ENCODE measurements around the gene CBX1. TPM values are rescaled to one million over a fixed set of nuclear protein-coding genes. Genes with fewer than 3 reads are reported as not detected.

CBX1 gene
- total and polyA plus RNA-seq, 2 of the 8 experiments (the other 6 are each of a cell fraction or from before 2014, with no cell fraction given), result 38.7 to 173 TPM

GRCh38 chr17:48111937-48112241 lies 10.6 kb upstream of the CBX1 start:
- Histone ChIP-seq H2AFZ (ENCODE audit: low read length) (no peak overlapping the region), H3K4ac (replicated peaks; ENCODE audit: insufficient read length, low read depth, low read length) (no peak overlapping the region), H3K79me2 (ENCODE audit: control insufficient read depth in 1 of 2, insufficient read depth in 2 of 2, low read length in 2 of 2) (peaks cover 4 to 43% of the 10 kb centered on the region in 2 experiments), H4K5ac (ENCODE audit: insufficient read length, low read depth, low read length) (no peak overlapping the region), H3K23me2 (ENCODE audit: low read depth, low read length) (peaks cover 10% of the 10 kb centered on the region), H3K14ac (ENCODE audit: insufficient read length) (no peak overlapping the region), H4K91ac (replicated peaks; ENCODE audit: insufficient read length, low read length) (no peak overlapping the region), H3K27me3 (replicated peaks in 1 of 4; ENCODE audit: control insufficient read depth in 3 of 4, extremely low read depth in 1 of 4, insufficient read depth in 3 of 4, low read length in 3 of 4) (no peaks in the 10 kb centered on the region), H2BK15ac (ENCODE audit: low read length) (no peak overlapping the region), H3K18ac (ENCODE audit: extremely low read depth, low read length) (no peak overlapping the region), H4K8ac (ENCODE audit: extremely low read depth, insufficient read depth, low read length) (no peak overlapping the region), H4K20me1 (replicated peaks in 1 of 2; ENCODE audit: control insufficient read depth in 1 of 2, insufficient read depth in 2 of 2, low read length in 2 of 2) (peaks cover 2 to 5% of the 10 kb centered on the region in 2 experiments), H3K36me3 (ENCODE audit: control insufficient read depth in 2 of 4, insufficient read depth in 4 of 4, low read length in 3 of 4) (peaks cover 0 to 12% (median 2%) of the 10 kb centered on the region in 4 experiments; a peak in 4 of 8 replicates), H3K9me3 (ENCODE audit: insufficient read depth in 2 of 2, low read depth in 1 of 2, low read length in 1 of 2) (no peaks in the 10 kb centered on the region), H3K4me3 (ENCODE audit: extremely low read depth in 1 of 4, insufficient read depth in 2 of 4, low read depth in 3 of 4, low read length in 4 of 4) (no peak overlapping the region), H3K23ac (ENCODE audit: insufficient read length) (no peak overlapping the region), H2BK120ac (replicated peaks; ENCODE audit: low read depth, low read length) (no peak overlapping the region), H3K27ac (ENCODE audit: low read depth, low read length) (no peak overlapping the region), H3K9ac (replicated peaks in 1 of 4; ENCODE audit: extremely low read depth in 1 of 4, low read depth in 3 of 4, low read length in 3 of 4) (no peak overlapping the region), H2BK5ac (ENCODE audit: low read depth, low read length) (no peak overlapping the region), H2BK20ac (ENCODE audit: low read length) (no peak overlapping the region), H2AK5ac (ENCODE audit: low read depth, low read length) (no peak overlapping the region), H3K4me2 (ENCODE audit: insufficient read depth in 1 of 2, low read depth in 2 of 2, low read length in 2 of 2) (no peak overlapping the region), H3K4me1 (replicated peaks in 1 of 4; ENCODE audit: control insufficient read depth in 3 of 4, insufficient read depth in 4 of 4, low read length in 3 of 4) (no peaks in the 10 kb centered on the region; a peak in 1 of 7 replicates), H2BK12ac (ENCODE audit: low read depth, low read length) (no peak overlapping the region), H3K79me1 (ENCODE audit: low read depth, low read length) (no peaks in the 10 kb centered on the region; the same call in 1 of the 2 replicates), H3K56ac (replicated peaks; ENCODE audit: insufficient read length, low read depth, low read length) (no peak overlapping the region)
- POLR2A ChIA-PET (ENCODE audit: partially characterized antibody), result interaction anchor here (1.0 to 6.8 kb wide), 5 partner anchors 11 to 59 kb away, joined by 3 to 27 read pairs (median 5); partner anchors contain the start of gene CBX1
- CTCF ChIA-PET (ENCODE audit: partially characterized antibody), result interaction anchor here (0.6 to 3.0 kb wide), 7 partner anchors 9 to 149 kb away, joined by 3 to 15 read pairs (median 6); partner anchors contain the start of gene NFE2L1
- 97% methylated on average over 2 of the region's 2 CpGs; no CpG with 5 or more reads in 1 of the 2 experiments for WGBS, 2 experiments (ENCODE audit: extremely low coverage in 1 of 2, insufficient coverage in 1 of 2, insufficient read length in 1 of 2, insufficient replicate concordance in 2 of 2, low coverage in 1 of 2, low lambda C conversion rate in 2 of 2, missing lambda C conversion rate in 1 of 2)
- DNase-seq (ENCODE audit: low read depth in 1 of 2, low spot score in 2 of 2), result no peak
- no peak for FAIRE-seq
- TF ChIP-seq YY1 (IDR thresholded peaks at IDR 0.05; ENCODE audit: low read depth, low read length) (no peak), USF2 (IDR thresholded peaks at IDR 0.05; ENCODE audit: low read length) (no peak), EZH2 (IDR thresholded peaks at IDR 0.05; ENCODE audit: low read depth, low read length, severe bottlenecking) (no peak), SIRT6 (IDR thresholded peaks at IDR 0.05; ENCODE audit: low read length) (no peak), HDAC6 (IDR thresholded peaks at IDR 0.05; ENCODE audit: low read depth, low read length) (no peak), ATF2 (IDR thresholded peaks at IDR 0.05; ENCODE audit: low read length) (no peak), SRF (IDR thresholded peaks at IDR 0.05; ENCODE audit: low read depth, low read length) (no peak), ZNF274 (IDR thresholded peaks at IDR 0.05; ENCODE audit: borderline replicate concordance, extremely low read depth, low read length) (no peak), ASH2L (IDR thresholded peaks at IDR 0.05; ENCODE audit: low read length) (no peak), CREB1 (IDR thresholded peaks at IDR 0.05) (no peak), BCL11A (IDR thresholded peaks at IDR 0.05; ENCODE audit: low read depth in 2 of 2, low read length in 2 of 2) (no peak), JUN (IDR thresholded peaks at IDR 0.05; ENCODE audit: low read depth, low read length) (no peak)
